HepG2 (cell line): ENCODE results near the gene P4HB. TPM values are rescaled to one million over a fixed set of nuclear protein-coding genes. Genes with fewer than 3 reads are reported as not detected.

Experiments used
- GZF1 ChIP-seq: sonication (generic); formaldehyde crosslinking; IDR thresholded peaks from 2 replicates; pipeline ENCODE4 v1.5.1; 2020; ENCODE audit warnings: mild to moderate bottlenecking, missing genetic modification reagents
- HES4 ChIP-seq: sonication (generic); formaldehyde crosslinking; IDR thresholded peaks from 2 replicates; pipeline ENCODE4 v1.9.0; 2021; ENCODE audit warnings: mild to moderate bottlenecking, missing genetic modification reagents, borderline replicate concordance
- HHEX ChIP-seq: IDR thresholded peaks from 2 replicates; pipeline ENCODE4 v1.6.1; 2016; ENCODE audit warnings: control low read depth
- RFXAP ChIP-seq: sonication (generic); formaldehyde crosslinking; IDR thresholded peaks from 2 replicates; pipeline ENCODE4 v1.4.0; 2020; ENCODE audit warnings: missing genetic modification reagents, borderline replicate concordance
- TCF12 ChIP-seq, 2 experiments: fragments of 450-650 bp in 1 of 2; sonication (generic) in 1 of 2; formaldehyde crosslinking in 1 of 2; IDR thresholded peaks; 2 replicates each; pipeline versions ENCODE4 v1.6.1 to v1.8.0; 2017 to 2022; ENCODE audit warnings: antibody characterized with exemption in 1 of 2, mild to moderate bottlenecking in 1 of 2, missing genetic modification reagents in 1 of 2, moderate library complexity in 1 of 2
- XRCC5 ChIP-seq: fragments of 200-400 bp; formaldehyde crosslinking; optimal IDR thresholded peaks from 2 replicates; pipeline ENCODE3; 2017; ENCODE audit warnings: mild to moderate bottlenecking, low read length
- ZFP90 ChIP-seq: sonication (generic); formaldehyde crosslinking; IDR thresholded peaks from 2 replicates; pipeline ENCODE4 v1.8.0; 2022; ENCODE audit warnings: missing genetic modification reagents, mild to moderate bottlenecking, inconsistent platforms, borderline replicate concordance
- ZNF350 ChIP-seq: sonication (generic); formaldehyde crosslinking; IDR thresholded peaks from 2 replicates; pipeline ENCODE4 v1.4.0; 2020; ENCODE audit warnings: mild to moderate bottlenecking, low read depth, missing genetic modification reagents, borderline replicate concordance
- ZSCAN9 ChIP-seq: IDR thresholded peaks from 2 replicates; pipeline ENCODE4 v1.6.1; 2016; ENCODE audit warnings: borderline replicate concordance
- polyA plus RNA-seq, 8 experiments: library from polyadenylated mRNA; depleted of rRNA in 3 of 8; stranded (reverse) in 7 of 8; unstranded in 1 of 8; fragments of >200 nt; fragmentation: Illumina TruSeq in 4 of 8; extraction: Trizol in 4 of 8; gene quantifications; 2 replicates each; pipeline versions ENCODE4 v1.2.1 to v1.2.3, GENCODE V29; 2011 to 2016; ENCODE audit warnings: low read depth in 4 of 8, missing spikeins in 1 of 8, mixed read lengths in 1 of 8; ENCODE audit not compliant: insufficient read depth in 1 of 8
- total RNA-seq, 5 experiments: library from RNA; depleted of rRNA; stranded (reverse); fragments of >200 nt; fragmentation: Illumina TruSeq; extraction: Trizol; gene quantifications; 2 replicates each; pipeline ENCODE4 v1.2.3, GENCODE V29; 2016; ENCODE audit warnings: low read depth in 1 of 5
- TF ChIP-seq, protein P1 (sequence below): sonication (generic); formaldehyde crosslinking; IDR thresholded peaks from 2 replicates; pipeline ENCODE4 v1.4.0; 2020; ENCODE audit warnings: missing genetic modification reagents
- TF ChIP-seq, protein P2 (sequence below), 2 experiments: fragments of 450-650 bp in 1 of 2; sonication (generic) in 1 of 2; formaldehyde crosslinking in 1 of 2; IDR thresholded peaks; 2 replicates each; pipeline versions ENCODE4 v1.6.1 to v1.8.0; 2016 to 2022; ENCODE audit warnings: antibody characterized with exemption in 1 of 2, mild to moderate bottlenecking in 1 of 2, missing genetic modification reagents in 1 of 2
- TF ChIP-seq, protein P3 (sequence below): IDR thresholded peaks from 2 replicates; pipeline ENCODE4 v1.6.1; 2016; ENCODE audit warnings: low read depth
- TF ChIP-seq, protein P4 (sequence below), 2 experiments: fragments of 450-650 bp in 1 of 2; sonication (generic) in 1 of 2; formaldehyde crosslinking; IDR thresholded peaks; 2 replicates each; pipeline versions ENCODE4 v1.5.0 to v1.8.0; 2020 to 2022; ENCODE audit warnings: mild to moderate bottlenecking in 1 of 2, missing genetic modification reagents in 1 of 2

Gene P4HB
- total and polyA plus RNA-seq, 2 of the 13 experiments (the other 11 are each of a cell fraction or from before 2014, with no cell fraction given): 185 to 782 TPM

DNA sequence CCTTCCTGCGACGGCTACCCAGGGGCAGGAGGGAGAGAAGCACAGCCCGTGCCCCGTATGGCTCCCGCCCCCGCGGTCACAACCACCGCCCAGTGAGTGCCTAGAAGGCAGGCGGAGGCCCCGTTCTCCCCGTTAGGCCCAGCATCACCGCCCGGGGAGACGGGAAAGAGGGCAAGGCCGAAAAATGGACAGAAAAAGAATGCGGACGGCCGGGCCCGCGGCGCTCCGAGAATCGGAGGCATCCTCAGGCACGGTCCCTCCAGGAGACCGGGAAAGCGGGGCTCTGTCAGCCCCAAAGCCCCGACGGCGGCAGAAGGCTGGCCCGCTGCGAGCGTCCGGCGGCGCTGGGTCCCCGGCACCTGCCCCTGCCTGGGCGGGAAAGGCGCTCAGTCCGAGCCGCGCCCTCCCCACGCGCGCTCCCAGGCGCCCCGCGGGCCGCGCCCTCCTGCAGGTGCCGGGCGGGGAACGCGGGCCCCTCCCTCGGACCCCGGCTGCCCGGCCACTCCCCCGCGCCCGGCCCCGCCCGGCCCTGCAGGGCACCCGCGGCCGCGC lies 27.7 kb downstream of the P4HB start (continued):
- TF ChIP-seq, protein P1, sequence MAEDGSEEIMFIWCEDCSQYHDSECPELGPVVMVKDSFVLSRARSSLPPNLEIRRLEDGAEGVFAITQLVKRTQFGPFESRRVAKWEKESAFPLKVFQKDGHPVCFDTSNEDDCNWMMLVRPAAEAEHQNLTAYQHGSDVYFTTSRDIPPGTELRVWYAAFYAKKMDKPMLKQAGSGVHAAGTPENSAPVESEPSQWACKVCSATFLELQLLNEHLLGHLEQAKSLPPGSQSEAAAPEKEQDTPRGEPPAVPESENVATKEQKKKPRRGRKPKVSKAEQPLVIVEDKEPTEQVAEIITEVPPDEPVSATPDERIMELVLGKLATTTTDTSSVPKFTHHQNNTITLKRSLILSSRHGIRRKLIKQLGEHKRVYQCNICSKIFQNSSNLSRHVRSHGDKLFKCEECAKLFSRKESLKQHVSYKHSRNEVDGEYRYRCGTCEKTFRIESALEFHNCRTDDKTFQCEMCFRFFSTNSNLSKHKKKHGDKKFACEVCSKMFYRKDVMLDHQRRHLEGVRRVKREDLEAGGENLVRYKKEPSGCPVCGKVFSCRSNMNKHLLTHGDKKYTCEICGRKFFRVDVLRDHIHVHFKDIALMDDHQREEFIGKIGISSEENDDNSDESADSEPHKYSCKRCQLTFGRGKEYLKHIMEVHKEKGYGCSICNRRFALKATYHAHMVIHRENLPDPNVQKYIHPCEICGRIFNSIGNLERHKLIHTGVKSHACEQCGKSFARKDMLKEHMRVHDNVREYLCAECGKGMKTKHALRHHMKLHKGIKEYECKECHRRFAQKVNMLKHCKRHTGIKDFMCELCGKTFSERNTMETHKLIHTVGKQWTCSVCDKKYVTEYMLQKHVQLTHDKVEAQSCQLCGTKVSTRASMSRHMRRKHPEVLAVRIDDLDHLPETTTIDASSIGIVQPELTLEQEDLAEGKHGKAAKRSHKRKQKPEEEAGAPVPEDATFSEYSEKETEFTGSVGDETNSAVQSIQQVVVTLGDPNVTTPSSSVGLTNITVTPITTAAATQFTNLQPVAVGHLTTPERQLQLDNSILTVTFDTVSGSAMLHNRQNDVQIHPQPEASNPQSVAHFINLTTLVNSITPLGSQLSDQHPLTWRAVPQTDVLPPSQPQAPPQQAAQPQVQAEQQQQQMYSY (CRISPR knock-in tag): no peak
- TF ChIP-seq HES4 (CRISPR knock-in tag) (no peak; the same call in 1 of the 2 replicates), ZNF350 (CRISPR knock-in tag) (no peak), GZF1 (no peak), ZSCAN9 (CRISPR knock-in tag) (no peak), TCF12 (IDR thresholded peaks at IDR 0.05) (no peak), TCF12 (CRISPR knock-in tag; IDR thresholded peaks at IDR 0.05) (no peak), HHEX (CRISPR knock-in tag) (no peak), XRCC5 (no peak), RFXAP (CRISPR knock-in tag) (peak; percentile 24; the same call in 1 of the 2 replicates), ZFP90 (CRISPR knock-in tag) (peak; percentile 61)
- TF ChIP-seq, protein P2, sequence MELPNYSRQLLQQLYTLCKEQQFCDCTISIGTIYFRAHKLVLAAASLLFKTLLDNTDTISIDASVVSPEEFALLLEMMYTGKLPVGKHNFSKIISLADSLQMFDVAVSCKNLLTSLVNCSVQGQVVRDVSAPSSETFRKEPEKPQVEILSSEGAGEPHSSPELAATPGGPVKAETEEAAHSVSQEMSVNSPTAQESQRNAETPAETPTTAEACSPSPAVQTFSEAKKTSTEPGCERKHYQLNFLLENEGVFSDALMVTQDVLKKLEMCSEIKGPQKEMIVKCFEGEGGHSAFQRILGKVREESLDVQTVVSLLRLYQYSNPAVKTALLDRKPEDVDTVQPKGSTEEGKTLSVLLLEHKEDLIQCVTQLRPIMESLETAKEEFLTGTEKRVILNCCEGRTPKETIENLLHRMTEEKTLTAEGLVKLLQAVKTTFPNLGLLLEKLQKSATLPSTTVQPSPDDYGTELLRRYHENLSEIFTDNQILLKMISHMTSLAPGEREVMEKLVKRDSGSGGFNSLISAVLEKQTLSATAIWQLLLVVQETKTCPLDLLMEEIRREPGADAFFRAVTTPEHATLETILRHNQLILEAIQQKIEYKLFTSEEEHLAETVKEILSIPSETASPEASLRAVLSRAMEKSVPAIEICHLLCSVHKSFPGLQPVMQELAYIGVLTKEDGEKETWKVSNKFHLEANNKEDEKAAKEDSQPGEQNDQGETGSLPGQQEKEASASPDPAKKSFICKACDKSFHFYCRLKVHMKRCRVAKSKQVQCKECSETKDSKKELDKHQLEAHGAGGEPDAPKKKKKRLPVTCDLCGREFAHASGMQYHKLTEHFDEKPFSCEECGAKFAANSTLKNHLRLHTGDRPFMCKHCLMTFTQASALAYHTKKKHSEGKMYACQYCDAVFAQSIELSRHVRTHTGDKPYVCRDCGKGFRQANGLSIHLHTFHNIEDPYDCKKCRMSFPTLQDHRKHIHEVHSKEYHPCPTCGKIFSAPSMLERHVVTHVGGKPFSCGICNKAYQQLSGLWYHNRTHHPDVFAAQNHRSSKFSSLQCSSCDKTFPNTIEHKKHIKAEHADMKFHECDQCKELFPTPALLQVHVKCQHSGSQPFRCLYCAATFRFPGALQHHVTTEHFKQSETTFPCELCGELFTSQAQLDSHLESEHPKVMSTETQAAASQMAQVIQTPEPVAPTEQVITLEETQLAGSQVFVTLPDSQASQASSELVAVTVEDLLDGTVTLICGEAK (IDR thresholded peaks at IDR 0.05): no peak
- TF ChIP-seq, protein P2 (CRISPR knock-in tag; IDR thresholded peaks at IDR 0.05): peak; percentile 74; the same call in 1 of the 2 replicates
- TF ChIP-seq, protein P3, sequence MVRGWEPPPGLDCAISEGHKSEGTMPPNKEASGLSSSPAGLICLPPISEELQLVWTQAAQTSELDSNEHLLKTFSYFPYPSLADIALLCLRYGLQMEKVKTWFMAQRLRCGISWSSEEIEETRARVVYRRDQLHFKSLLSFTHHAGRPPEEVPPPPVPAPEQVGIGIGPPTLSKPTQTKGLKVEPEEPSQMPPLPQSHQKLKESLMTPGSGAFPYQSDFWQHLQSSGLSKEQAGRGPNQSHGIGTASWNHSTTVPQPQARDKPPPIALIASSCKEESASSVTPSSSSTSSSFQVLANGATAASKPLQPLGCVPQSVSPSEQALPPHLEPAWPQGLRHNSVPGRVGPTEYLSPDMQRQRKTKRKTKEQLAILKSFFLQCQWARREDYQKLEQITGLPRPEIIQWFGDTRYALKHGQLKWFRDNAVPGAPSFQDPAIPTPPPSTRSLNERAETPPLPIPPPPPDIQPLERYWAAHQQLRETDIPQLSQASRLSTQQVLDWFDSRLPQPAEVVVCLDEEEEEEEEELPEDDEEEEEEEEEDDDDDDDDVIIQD (CRISPR knock-in tag): no peak
- TF ChIP-seq, protein P4, sequence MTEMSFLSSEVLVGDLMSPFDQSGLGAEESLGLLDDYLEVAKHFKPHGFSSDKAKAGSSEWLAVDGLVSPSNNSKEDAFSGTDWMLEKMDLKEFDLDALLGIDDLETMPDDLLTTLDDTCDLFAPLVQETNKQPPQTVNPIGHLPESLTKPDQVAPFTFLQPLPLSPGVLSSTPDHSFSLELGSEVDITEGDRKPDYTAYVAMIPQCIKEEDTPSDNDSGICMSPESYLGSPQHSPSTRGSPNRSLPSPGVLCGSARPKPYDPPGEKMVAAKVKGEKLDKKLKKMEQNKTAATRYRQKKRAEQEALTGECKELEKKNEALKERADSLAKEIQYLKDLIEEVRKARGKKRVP (CRISPR knock-in tag; IDR thresholded peaks at IDR 0.05): no peak
